C4-2B (cell line): Measurements from ENCODE around the gene SPOCK1.

Experiments used
- CTCF ChIP-seq: fragments of 450-650 bp; conservative IDR thresholded peaks from 2 replicates; pipeline ENCODE4 v1.5.1; 2017; ENCODE audit warnings: mild to moderate bottlenecking
- ZFX ChIP-seq: fragments of 450-650 bp; IDR thresholded peaks from 2 replicates; pipeline ENCODE4 v1.6.1; 2017

- no peak for TF ChIP-seq CTCF
- TF ChIP-seq ZFX, result no peak
Observed at GRCh38 chr5:137521246-137521645, 22.1 kb upstream of the SPOCK1 start.
